Activated B cell treated with CpG ODN at 0.5 μM for 24 hours (primary cell): ENCODE data around the gene ADGRB3. TPM values are rescaled to one million over a fixed set of nuclear protein-coding genes. Genes with fewer than 3 reads are reported as not detected.
"Not testable (repeated sequence)": the region's sequence is repeated elsewhere in the genome, so short reads cannot be mapped to it uniquely, and the experiment has no call there.

Source experiments
- ATAC-seq: fragments of 200-7000 bp; cut with Tn5 transposase; one replicate; pipeline ENCODE4 v1.10.0; 2021; ENCODE audit warnings: low read depth, mild to moderate bottlenecking, moderate library complexity
- CTCF ChIA-PET: fragments of 350-600 bp; sonication (Branson Sonifier 250); formaldehyde crosslinking; loops from one replicate; lab custom pipeline; 2021; ENCODE audit warnings: antibody characterized with exemption; lab: Charles Lee
- POLR2A ChIA-PET: fragments of 350-600 bp; sonication (Branson Sonifier 250); formaldehyde crosslinking; loops from one replicate; lab custom pipeline; 2021; ENCODE audit warnings: antibody characterized with exemption; lab: Charles Lee
- DNase-seq: peaks from one replicate; pipeline ENCODE4 v3.0.0; 2022
- H3K27ac Mint-ChIP-seq: one replicate; pipeline ENCODE4 v1.8.0; 2020; ENCODE audit warnings: mixed read lengths
- H3K27me3 Mint-ChIP-seq: one replicate; pipeline ENCODE4 v1.8.0; 2021; ENCODE audit warnings: mixed read lengths
- H3K36me3 Mint-ChIP-seq: one replicate; pipeline ENCODE4 v1.8.0; 2021; ENCODE audit warnings: low read depth, mixed read lengths
- H3K4me1 Mint-ChIP-seq: one replicate; pipeline ENCODE4 v1.8.0; 2021; ENCODE audit warnings: mixed read lengths
- H3K4me3 Mint-ChIP-seq: one replicate; pipeline ENCODE4 v1.8.0; 2020; ENCODE audit warnings: mild to moderate bottlenecking, mixed read lengths
- H3K9me3 Mint-ChIP-seq: one replicate; pipeline ENCODE4 v1.8.0; 2020; ENCODE audit warnings: mixed read lengths
- CTCF ChIP-seq: fragments of 200-600 bp; IDR thresholded peaks from one replicate; pipeline ENCODE4 v1.8.0; 2022; ENCODE audit warnings: antibody characterized with exemption, mild to moderate bottlenecking
- intact Hi-C: fragments of 100-400 bp; cut with micrococcal nuclease; formaldehyde crosslinking; loops from one replicate; pipeline ENCODE4 v1.15.1; 2024
- total RNA-seq: library from RNA; stranded (reverse); gene quantifications from 2 replicates; pipeline ENCODE4 v1.2.3, GENCODE V29; 2022

Gene ADGRB3
- total RNA-seq, 1 donor from 2014 or later, result not detected

- no peak for TF ChIP-seq CTCF
- Mint-ChIP-seq H3K4me3 (no peak overlapping the region), H3K27ac (no peak overlapping the region), H3K4me1 (no peaks in the 10 kb centered on the region), H3K36me3 (no peaks in the 10 kb centered on the region), H3K9me3 (no peaks in the 10 kb centered on the region), H3K27me3 (no peaks in the 10 kb centered on the region)
- ChIA-PET CTCF (no interaction called here), POLR2A (no interaction called here)
- ATAC-seq, result no peak
- intact Hi-C loops, result no loop called here
- no peak for DNase-seq
Measured at GRCh38 chr6:69423785-69424184, 788.7 kb downstream of the ADGRB3 start.

DNA sequence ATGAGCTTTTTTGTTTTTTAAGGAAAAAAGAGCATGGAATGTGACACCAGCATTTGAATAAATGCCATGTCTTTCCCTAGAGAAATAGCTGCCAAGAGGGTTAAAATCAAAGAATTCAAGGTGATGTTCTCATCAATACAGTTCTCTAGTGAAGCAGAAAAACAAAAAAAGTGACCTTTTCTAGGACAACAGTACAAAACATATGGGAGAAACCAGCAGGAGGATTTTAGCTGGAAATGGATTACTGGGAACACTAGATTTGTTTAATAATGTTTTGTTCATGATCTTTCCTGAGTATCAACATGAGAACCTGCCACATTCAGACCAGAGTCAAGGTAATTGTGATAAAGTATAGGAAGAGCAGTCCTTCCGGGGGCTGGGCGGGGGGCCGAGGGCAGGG is 789.5 kb downstream of the ADGRB3 start:
- Mint-ChIP-seq H3K9me3 (no peaks in the 10 kb centered on the region), H3K27ac (no peak overlapping the region), H3K27me3 (no peaks in the 10 kb centered on the region), H3K4me1 (no peaks in the 10 kb centered on the region), H3K36me3 (no peaks in the 10 kb centered on the region), H3K4me3 (no peak overlapping the region)
- DNase-seq, result no peak
- ChIA-PET POLR2A (no interaction called here), CTCF (no interaction called here)
- TF ChIP-seq CTCF, result no peak
- intact Hi-C loops, result no loop called here
- ATAC-seq, result no peak

DNA sequence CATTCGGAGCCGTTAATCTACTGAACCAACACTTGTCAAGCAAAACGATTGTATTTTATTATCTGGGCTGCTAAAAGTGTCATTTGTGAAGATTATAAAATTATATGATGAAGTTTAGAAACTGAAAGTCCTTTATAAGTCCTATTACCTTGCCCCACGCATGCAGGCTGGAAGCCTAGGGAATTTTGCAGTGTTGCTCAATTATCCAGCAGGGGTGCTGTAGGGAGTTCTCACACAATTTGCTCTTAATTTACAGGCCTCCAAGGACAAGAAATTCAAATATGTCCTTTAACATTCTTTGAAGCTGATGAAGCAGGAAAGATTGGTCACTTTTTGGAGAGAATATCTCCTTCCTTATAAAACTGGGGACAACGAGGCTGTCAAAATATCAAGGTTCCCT is 792.8 kb downstream of the ADGRB3 start:
- H3K36me3 Mint-ChIP-seq, result no peaks in the 10 kb centered on the region
- ChIA-PET POLR2A (no interaction called here), CTCF (no interaction called here)
- H3K9me3 Mint-ChIP-seq, result no peaks in the 10 kb centered on the region
- no peak overlapping the region for H3K27ac Mint-ChIP-seq
- H3K27me3 Mint-ChIP-seq, result no peaks in the 10 kb centered on the region
- no peak for ATAC-seq
- H3K4me1 Mint-ChIP-seq, result no peaks in the 10 kb centered on the region
- intact Hi-C loops, result no loop called here
- TF ChIP-seq CTCF, result no peak
- DNase-seq, result no peak
- no peak overlapping the region for H3K4me3 Mint-ChIP-seq

- intact Hi-C loops, ATAC-seq, H3K36me3 Mint-ChIP-seq, DNase-seq, H3K27ac Mint-ChIP-seq, H3K4me1 Mint-ChIP-seq, H3K9me3 Mint-ChIP-seq, CTCF ChIA-PET, POLR2A ChIA-PET, H3K27me3 Mint-ChIP-seq, H3K4me3 Mint-ChIP-seq: not testable (repeated sequence)
Measured at GRCh38 chr6:69432168-69432567, 797.1 kb downstream of the ADGRB3 start.

- H3K4me1 Mint-ChIP-seq, POLR2A ChIA-PET, H3K4me3 Mint-ChIP-seq, H3K9me3 Mint-ChIP-seq, ATAC-seq, CTCF ChIA-PET, H3K27me3 Mint-ChIP-seq, H3K27ac Mint-ChIP-seq, H3K36me3 Mint-ChIP-seq, DNase-seq, intact Hi-C loops: not testable (repeated sequence)
Measured at GRCh38 chr6:69433116-69433515, 798.0 kb downstream of the ADGRB3 start.

- Mint-ChIP-seq H3K4me3 (no peak overlapping the region), H3K27ac (no peak overlapping the region), H3K4me1 (no peaks in the 10 kb centered on the region), H3K27me3 (no peaks in the 10 kb centered on the region), H3K36me3 (no peaks in the 10 kb centered on the region), H3K9me3 (peaks cover 6% of the 10 kb centered on the region)
- intact Hi-C loops, result no loop called here
- POLR2A ChIA-PET, result no interaction called here
- CTCF ChIA-PET, result no interaction called here
- TF ChIP-seq CTCF, result no peak
- ATAC-seq, result no peak
- DNase-seq, result no peak
Measured at GRCh38 chr6:69438113-69438512, 803.0 kb downstream of the ADGRB3 start.
